Osteoblast (primary cell): ENCODE data around the gene ZC3H7A. TPM values are rescaled to one million over a fixed set of nuclear protein-coding genes. Genes with fewer than 3 reads are reported as not detected.

Source experiments
- DNase-seq: peaks from one replicate; pipeline ENCODE4 v3.0.0; 2011; ENCODE audit warnings: low spot score, mixed read lengths; ENCODE audit not compliant: insufficient read length; ENCODE audit errors: missing footprints
- H2AFZ ChIP-seq: 2 replicates; pipeline ENCODE4 v1.6.0; 2011; ENCODE audit warnings: mild to moderate bottlenecking, low read length
- H3K27ac ChIP-seq: 2 replicates; pipeline ENCODE4 v1.5.1; 2011; ENCODE audit warnings: mild to moderate bottlenecking, low read depth, low read length, moderate library complexity
- H3K27me3 ChIP-seq: 2 replicates; pipeline ENCODE4 v1.6.0; 2012; ENCODE audit warnings: mild to moderate bottlenecking, control low read depth, inconsistent platforms, low read length, moderate library complexity; ENCODE audit not compliant: insufficient read depth
- H3K36me3 ChIP-seq: 2 replicates; pipeline ENCODE4 v1.5.1; 2011; ENCODE audit warnings: mild to moderate bottlenecking, low read length, control low read depth, moderate library complexity; ENCODE audit not compliant: insufficient read depth
- H3K4me1 ChIP-seq: 2 replicates; pipeline ENCODE4 v1.5.1; 2011; ENCODE audit warnings: mild to moderate bottlenecking, low read length, control low read depth, moderate library complexity; ENCODE audit not compliant: insufficient read depth
- H3K4me2 ChIP-seq: 2 replicates; pipeline ENCODE4 v1.6.0; 2011; ENCODE audit warnings: mild to moderate bottlenecking, low read length; ENCODE audit not compliant: insufficient read depth
- H3K4me3 ChIP-seq: fragments of 200-600 bp; sonication (generic); 3 replicates; pipeline ENCODE4 v1.5.1; 2012; ENCODE audit warnings: mild to moderate bottlenecking, low read length, inconsistent platforms; ENCODE audit not compliant: insufficient read depth
- H3K79me2 ChIP-seq: 2 replicates; pipeline ENCODE4 v1.6.0; 2012; ENCODE audit warnings: mild to moderate bottlenecking, low read length, control low read depth, inconsistent platforms; ENCODE audit not compliant: insufficient read depth
- H3K9me3 ChIP-seq: 2 replicates; pipeline ENCODE4 v1.5.1; 2011; ENCODE audit warnings: low read depth, low read length, control low read depth
- H4K20me1 ChIP-seq: 2 replicates; pipeline ENCODE4 v1.6.0; 2012; ENCODE audit warnings: mild to moderate bottlenecking, low read length, control low read depth; ENCODE audit not compliant: insufficient read depth
- CTCF ChIP-seq: IDR thresholded peaks from 2 replicates; pipeline ENCODE4 v1.5.1; 2011; ENCODE audit warnings: mild to moderate bottlenecking, low read depth, low read length, moderate library complexity; ENCODE audit errors: extremely low read depth
- total RNA-seq: library from RNA; depleted of rRNA; stranded (reverse); fragments of >200 nt; gene quantifications from 2 replicates; pipeline ENCODE4 v1.2.3, GENCODE V29; 2012

The ZC3H7A gene
- total RNA-seq, 1 donor: 39.8 TPM

DNA sequence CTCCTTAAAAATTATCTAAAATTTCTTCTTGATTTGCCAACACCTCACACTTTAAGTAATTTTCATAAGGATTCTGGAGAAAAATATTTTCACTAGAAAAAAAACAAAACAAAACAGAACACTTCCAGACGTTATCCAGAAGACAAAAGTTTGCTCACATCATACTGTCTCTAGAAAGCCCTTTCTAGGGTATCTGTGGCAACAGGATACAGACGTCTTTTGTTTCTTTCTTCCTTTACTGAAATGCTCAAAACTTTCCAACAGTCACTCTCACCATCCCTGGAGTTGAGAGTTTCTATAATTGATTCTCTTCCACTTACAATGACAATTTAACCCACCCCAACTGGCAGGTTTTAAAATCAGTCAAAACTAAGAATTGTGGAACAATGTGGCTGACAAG lies 2.6 kb downstream of the ZC3H7A start:
- Histone ChIP-seq H3K9me3 (no peaks in the 10 kb centered on the region), H3K27ac (peak overlapping the region; percentile 22), H3K4me3 (no peak overlapping the region), H3K79me2 (peaks cover 87% of the 10 kb centered on the region), H2AFZ (no peak overlapping the region), H3K4me2 (peak overlapping the region; percentile 25), H3K27me3 (no peaks in the 10 kb centered on the region), H4K20me1 (peaks cover 34% of the 10 kb centered on the region), H3K36me3 (peaks cover 20% of the 10 kb centered on the region), H3K4me1 (peaks cover 31% of the 10 kb centered on the region)
- DNase-seq: peak; percentile 49
- TF ChIP-seq CTCF: no peak

GRCh38 chr16:11793840-11794239 lies 3.2 kb downstream of the ZC3H7A start:
- TF ChIP-seq CTCF: no peak
- Histone ChIP-seq H3K9me3 (no peaks in the 10 kb centered on the region), H3K4me2 (no peak overlapping the region), H3K27me3 (no peaks in the 10 kb centered on the region), H3K4me1 (peaks cover 29% of the 10 kb centered on the region), H2AFZ (no peak overlapping the region), H3K4me3 (no peak overlapping the region), H3K27ac (peak overlapping the region; percentile 22), H3K79me2 (peaks cover 91% of the 10 kb centered on the region), H3K36me3 (peaks cover 20% of the 10 kb centered on the region), H4K20me1 (peaks cover 35% of the 10 kb centered on the region)
- peak; percentile 66 for DNase-seq

DNA sequence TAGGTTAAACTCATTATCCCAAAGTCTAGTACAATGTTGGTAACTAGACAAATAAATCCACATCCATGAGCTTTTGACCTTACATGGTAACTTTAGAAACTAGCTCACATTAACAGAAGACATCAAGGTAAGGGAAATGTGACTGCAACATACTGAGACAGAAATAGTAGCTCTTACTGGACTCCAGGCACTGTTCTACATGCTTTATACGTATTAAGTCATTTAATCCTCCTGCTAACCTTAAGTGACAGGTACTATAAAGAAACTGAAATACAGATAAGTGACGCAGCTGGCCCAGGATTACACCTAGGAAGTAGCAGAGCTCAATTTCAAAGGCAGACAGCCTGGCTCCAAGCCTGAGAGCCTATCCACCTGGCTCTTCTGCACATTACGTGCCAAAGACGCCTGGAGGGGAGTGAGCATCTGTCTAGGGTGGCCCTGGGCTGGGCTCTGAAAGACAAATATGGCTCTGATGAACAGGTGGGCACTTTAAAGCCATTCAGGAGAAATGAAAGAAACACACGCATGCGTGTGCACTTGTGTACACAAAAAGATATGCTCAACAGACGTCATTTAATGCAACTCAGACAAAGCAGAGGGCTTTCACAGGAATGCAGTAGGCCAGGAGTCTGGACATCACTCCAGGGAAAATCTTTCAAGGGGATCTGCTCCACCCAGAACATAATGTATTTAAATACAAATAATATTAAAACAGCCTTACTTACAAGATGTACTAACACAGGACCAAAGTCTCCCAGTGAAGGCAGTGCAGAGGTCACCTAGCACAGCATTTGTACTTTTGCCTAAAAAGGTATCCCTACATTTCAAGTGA lies 4.4 kb downstream of the ZC3H7A start:
- peaks cover 20% of the 10 kb centered on the region for H3K36me3 ChIP-seq
- no peak for TF ChIP-seq CTCF
- peaks cover 18% of the 10 kb centered on the region for H3K4me1 ChIP-seq
- no peak overlapping the region for H3K4me2 ChIP-seq
- H3K27ac ChIP-seq: peak overlapping the region; percentile 28
- H4K20me1 ChIP-seq: peaks cover 32% of the 10 kb centered on the region
- H3K79me2 ChIP-seq: peaks cover 92% of the 10 kb centered on the region
- DNase-seq: peak; percentile 15
- H2AFZ ChIP-seq: no peak overlapping the region
- H3K27me3 ChIP-seq: no peaks in the 10 kb centered on the region
- H3K9me3 ChIP-seq: no peaks in the 10 kb centered on the region
- H3K4me3 ChIP-seq: no peak overlapping the region

GRCh38 chr16:11791144-11791828 lies 5.8 kb downstream of the ZC3H7A start:
- H3K9me3 ChIP-seq: no peaks in the 10 kb centered on the region
- H2AFZ ChIP-seq: no peak overlapping the region
- peaks cover 100% of the 10 kb centered on the region for H3K79me2 ChIP-seq
- H3K4me1 ChIP-seq: peaks cover 18% of the 10 kb centered on the region
- no peak for TF ChIP-seq CTCF
- H3K36me3 ChIP-seq: peaks cover 20% of the 10 kb centered on the region
- H3K27me3 ChIP-seq: no peaks in the 10 kb centered on the region
- H3K4me3 ChIP-seq: no peak overlapping the region
- no peak overlapping the region for H3K4me2 ChIP-seq
- H3K27ac ChIP-seq: no peak overlapping the region
- peaks cover 32% of the 10 kb centered on the region for H4K20me1 ChIP-seq
- no peak for DNase-seq
